ENCODE data around the gene ZNF335.

ZNF335 gene

GRCh38 chr20:45910670-45911485, 61.1 kb downstream of the ZNF335 start:
- peak; percentile 47; the same call in 1 of the 2 replicates for TF ChIP-seq GATA2 (IDR thresholded peaks at IDR 0.05; ENCODE audit: low read depth, low read length)
- TF ChIP-seq GATA3 (IDR thresholded peaks at IDR 0.05; ENCODE audit: low read depth, low read length), result no peak

- TF ChIP-seq GATA2 (IDR thresholded peaks at IDR 0.05; ENCODE audit: low read depth, low read length) (no peak), GATA3 (IDR thresholded peaks at IDR 0.05; ENCODE audit: low read depth, low read length) (no peak)
Observed at GRCh38 chr20:45909817-45910669, 62.0 kb downstream of the ZNF335 start.

GRCh38 chr20:45909336-45909808, 62.6 kb downstream of the ZNF335 start:
- TF ChIP-seq GATA3 (IDR thresholded peaks at IDR 0.05; ENCODE audit: low read depth, low read length) (no peak), GATA2 (IDR thresholded peaks at IDR 0.05; ENCODE audit: low read depth, low read length) (no peak)

GRCh38 chr20:45908084-45908483, 63.9 kb downstream of the ZNF335 start:
- TF ChIP-seq GATA3 (IDR thresholded peaks at IDR 0.05; ENCODE audit: low read depth, low read length) (no peak), GATA2 (IDR thresholded peaks at IDR 0.05; ENCODE audit: low read depth, low read length) (no peak)

GRCh38 chr20:45907219-45907948, 64.6 kb downstream of the ZNF335 start:
- TF ChIP-seq GATA3 (IDR thresholded peaks at IDR 0.05; ENCODE audit: low read depth, low read length), result no peak
- no peak for TF ChIP-seq GATA2 (IDR thresholded peaks at IDR 0.05; ENCODE audit: low read depth, low read length)

GRCh38 chr20:45905505-45906079, 66.4 kb downstream of the ZNF335 start:
- TF ChIP-seq GATA2 (IDR thresholded peaks at IDR 0.05; ENCODE audit: low read depth, low read length), result no peak
- no peak for TF ChIP-seq GATA3 (IDR thresholded peaks at IDR 0.05; ENCODE audit: low read depth, low read length)

- TF ChIP-seq GATA2 (IDR thresholded peaks at IDR 0.05; ENCODE audit: low read depth, low read length), result no peak
- no peak for TF ChIP-seq GATA3 (IDR thresholded peaks at IDR 0.05; ENCODE audit: low read depth, low read length)
Observed at GRCh38 chr20:45904583-45905504, 67.2 kb downstream of the ZNF335 start.

GRCh38 chr20:45902199-45902701, 69.8 kb downstream of the ZNF335 start:
- no peak for TF ChIP-seq GATA3 (IDR thresholded peaks at IDR 0.05; ENCODE audit: low read depth, low read length)
- no peak for TF ChIP-seq GATA2 (IDR thresholded peaks at IDR 0.05; ENCODE audit: low read depth, low read length)

GRCh38 chr20:45899046-45899835, 72.8 kb downstream of the ZNF335 start:
- TF ChIP-seq GATA3 (IDR thresholded peaks at IDR 0.05; ENCODE audit: low read depth, low read length) (no peak), GATA2 (IDR thresholded peaks at IDR 0.05; ENCODE audit: low read depth, low read length) (no peak)

Measured in SH-SY5Y (cell line).